HG03159 (cell line): ENCODE results near the gene CCAR1.
"Not testable (repeated sequence)": the region's sequence is repeated elsewhere in the genome, so short reads cannot be mapped to it uniquely, and the experiment has no call there.

Experiments used
- ATAC-seq: cut with Tn5 transposase; IDR thresholded peaks from one replicate; pipeline ENCODE4 v1.9.1; 2021; ENCODE audit warnings: mild to moderate bottlenecking, moderate library complexity; ENCODE audit not compliant: unreplicated experiment

Gene CCAR1

GRCh38 chr10:68756246-68756645 is 35.2 kb downstream of the CCAR1 start:
- ATAC-seq, result no peak

DNA sequence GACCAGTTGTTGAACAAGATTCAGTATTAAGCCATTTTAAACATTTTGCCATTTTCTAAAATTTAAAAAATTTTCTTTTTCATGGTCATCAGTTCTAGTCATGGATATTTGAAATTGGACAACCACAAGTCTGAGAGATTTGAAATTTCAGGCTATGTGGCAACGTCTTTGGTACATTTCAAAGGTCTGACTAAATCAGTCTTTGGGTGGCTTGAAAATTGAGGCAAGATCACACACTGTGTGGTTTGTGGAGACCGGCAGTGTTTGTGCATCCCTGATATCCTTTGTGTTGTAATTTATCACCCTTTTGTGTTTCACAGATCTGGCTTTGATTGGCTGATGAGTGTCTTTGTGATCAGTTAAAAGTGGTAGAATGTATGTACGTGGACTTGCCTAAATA is 35.7 kb downstream of the CCAR1 start:
- no peak for ATAC-seq

DNA sequence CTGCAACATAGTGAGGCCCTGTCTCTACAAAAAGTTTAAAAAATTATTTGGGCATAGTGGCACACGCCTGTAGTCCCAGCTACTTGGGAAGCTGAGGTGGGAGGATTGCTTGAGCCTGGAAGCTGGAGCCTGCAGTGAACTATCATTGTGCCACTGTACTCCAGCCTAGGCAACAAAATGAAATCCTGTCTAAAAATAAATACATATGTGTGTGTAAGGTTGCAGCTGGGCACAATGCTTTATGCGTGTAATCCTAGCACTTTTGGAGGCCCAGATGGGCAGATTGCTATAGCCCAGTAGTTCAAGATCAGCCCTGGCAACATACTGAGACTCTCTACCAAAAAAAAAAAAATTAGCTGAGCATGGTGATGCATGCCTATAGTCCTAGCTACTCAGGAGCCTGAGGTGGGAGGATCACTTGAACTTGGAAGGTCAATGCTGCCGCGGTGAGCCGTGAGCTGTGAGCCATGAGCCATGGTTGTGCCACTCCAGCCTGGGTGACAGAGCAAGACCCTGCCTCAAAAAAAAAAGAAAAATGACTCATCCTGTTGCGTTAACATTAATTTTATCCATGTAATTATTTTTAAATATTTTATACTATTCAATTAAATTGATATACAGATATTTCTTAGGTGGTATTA is 38.3 kb downstream of the CCAR1 start:
- no peak for ATAC-seq

DNA sequence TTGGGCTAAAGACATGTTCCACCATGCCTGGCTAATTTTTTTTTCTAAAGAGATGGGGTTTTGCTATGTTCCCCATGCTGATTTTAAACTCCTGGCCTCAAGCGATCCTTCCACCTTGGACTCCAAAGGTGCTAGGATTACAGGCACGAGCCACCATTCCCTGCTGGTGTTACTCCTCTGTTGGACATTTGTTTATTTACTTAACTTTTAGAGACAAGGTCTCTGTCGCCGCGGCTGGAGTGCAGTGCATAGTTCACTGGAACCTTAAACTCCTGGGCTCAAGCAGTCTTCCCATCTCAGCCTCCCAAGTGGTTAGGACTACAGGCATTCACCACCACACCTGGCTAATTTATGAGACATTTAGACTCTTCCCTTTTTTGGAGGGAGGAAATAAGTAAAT is 38.9 kb downstream of the CCAR1 start:
- ATAC-seq, result no peak

GRCh38 chr10:68767407-68767806 is 46.4 kb downstream of the CCAR1 start:
- ATAC-seq, result not testable (repeated sequence)

DNA sequence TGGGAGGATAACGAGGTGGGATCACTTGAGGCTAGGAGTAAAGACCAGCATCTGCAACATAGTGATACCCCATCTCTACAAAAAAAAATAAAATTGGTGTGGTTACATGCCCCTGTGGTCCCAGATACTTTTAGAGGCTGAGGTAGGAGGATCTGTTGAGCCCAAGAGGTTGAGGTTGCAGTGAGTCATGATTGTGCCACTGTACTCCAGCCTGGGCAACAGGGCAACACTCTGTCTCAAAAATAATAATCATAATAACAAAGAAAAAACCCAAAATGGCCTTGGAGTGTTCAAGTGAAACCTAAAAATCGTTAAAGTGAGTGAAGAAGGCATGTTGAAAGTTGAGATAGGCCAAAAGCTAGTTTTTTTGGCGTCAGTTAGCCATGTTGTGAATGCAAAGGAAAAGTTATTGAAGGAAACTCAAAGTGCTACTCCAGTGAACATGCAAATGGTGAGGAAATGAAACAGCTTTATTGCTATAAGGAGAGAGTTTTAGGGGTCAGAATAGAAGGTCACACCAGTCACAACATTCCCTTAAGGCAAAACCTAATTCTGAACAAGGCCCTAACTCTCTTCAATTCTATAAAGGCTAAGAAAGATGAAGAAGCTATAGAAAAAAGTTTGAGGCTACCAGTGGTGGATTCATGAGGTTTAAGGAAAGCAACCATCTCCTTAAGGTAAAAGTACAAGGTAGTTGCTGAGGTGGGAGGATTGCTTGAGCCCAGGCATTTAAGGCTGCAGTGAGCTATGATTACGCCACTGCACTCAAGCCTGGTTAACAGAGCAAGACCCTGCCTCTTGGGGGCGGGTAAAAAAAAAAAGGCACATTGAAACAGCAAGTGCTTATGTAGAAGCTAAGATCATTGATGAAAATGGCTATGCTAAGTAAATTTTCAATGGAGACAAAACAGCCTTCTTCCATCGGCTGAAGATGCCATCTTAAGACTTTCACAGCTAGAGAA is 60.9 kb downstream of the CCAR1 start:
- no peak for ATAC-seq

- no peak for ATAC-seq
These were observed 63.4 kb downstream of the CCAR1 start for GRCh38 chr10:68784476-68784875.

DNA sequence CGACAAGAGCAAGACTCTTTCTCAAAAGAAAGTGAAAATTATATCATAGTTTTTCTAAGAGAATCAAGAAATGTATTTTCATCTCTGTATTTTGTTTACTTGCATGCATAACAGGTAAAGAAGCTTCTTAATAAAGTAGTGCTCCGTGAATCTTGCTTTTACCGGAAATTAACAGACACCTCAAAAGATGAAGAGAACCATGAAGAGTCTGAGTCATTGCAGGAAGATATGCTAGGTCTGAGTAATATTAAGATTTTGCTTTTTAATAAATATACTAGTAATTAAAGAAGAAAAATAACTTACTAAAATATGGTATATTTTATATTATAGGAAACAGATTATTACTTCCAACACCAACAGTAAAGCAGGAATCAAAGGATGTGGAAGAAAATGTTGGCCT is 66.8 kb downstream of the CCAR1 start:
- no peak for ATAC-seq

GRCh38 chr10:68790476-68790875 is 69.4 kb downstream of the CCAR1 start:
- ATAC-seq, result no peak

DNA sequence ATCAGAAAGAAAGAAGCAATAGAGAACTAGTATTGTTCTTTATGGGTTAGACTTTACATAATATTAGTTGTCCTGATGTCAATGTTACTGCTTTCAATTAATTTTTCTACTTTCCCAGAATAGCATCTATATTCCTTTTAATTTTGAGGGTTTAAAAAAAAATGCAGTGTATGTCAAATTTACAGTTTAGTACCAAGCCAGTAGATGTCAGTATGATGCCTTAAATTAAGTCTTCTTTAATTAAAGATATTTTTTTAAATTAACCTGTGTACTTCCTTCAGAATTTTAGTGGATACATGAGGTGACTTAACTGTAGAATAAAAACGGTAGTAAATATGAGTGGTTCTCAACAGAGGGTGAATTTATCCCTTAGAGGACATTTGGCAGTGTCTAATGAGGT is 71.1 kb downstream of the CCAR1 start:
- no peak for ATAC-seq

- ATAC-seq, result no peak
These were observed 75.0 kb downstream of the CCAR1 start for GRCh38 chr10:68795886-68796532.

DNA sequence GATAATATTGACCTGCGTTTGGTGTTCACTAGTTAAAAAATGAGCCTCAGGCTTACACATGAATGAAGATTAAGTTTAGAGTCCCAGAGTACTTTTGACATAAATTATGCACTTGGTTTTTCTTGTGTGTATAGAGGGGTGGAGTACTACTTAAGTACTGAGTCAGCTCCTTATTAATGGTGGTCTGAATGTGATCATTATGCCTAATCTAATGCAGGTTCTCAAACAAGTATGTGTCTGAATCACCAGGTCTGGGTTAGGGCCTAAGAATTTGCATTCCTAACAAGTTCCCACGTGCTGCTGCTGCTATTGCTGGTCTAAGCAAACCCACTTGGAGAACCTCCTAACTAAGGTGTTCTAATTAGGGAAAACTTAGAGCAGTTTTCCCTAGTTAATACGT is 75.6 kb downstream of the CCAR1 start:
- ATAC-seq, result no peak

GRCh38 chr10:68800211-68800610 is 79.2 kb downstream of the CCAR1 start:
- ATAC-seq, result no peak

DNA sequence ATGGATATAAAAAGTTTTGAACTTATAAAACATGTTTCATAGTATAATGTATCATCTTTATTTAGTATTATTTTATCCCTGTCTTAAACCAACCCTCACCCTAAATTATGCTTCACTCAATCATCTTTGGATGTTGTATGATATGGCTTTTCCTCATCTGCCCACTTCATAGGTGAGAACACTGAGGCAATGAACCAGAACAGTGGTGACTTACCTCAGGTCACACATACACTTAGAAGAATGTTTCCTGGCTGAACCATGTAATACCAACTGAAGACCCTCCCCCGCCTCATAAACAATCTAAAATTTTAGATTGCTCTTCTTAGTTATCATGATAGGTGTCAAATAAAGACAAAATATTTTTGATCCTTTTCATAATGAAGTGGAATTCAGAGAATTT is 83.7 kb downstream of the CCAR1 start:
- ATAC-seq, result no peak

DNA sequence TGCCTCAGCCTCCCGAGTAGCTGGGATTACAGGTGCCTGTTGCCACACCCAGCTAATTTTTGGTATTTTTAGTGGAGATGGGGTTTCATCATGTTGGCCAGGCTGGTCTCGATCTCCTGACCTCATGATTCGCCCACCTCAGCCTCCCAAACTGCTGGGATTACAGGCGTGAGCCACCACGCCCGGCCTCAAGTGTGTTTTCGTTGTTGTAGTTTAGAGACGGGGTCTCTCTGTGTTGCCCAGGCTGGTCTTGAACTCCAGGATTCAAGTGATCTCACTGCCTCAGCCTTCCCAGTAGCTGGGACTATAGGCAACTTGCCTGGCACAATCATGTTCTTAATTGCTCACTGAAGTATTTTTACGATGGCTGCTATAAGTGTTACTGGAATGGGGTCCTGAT is 89.8 kb downstream of the CCAR1 start:
- ATAC-seq, result not testable (repeated sequence)

- no peak for ATAC-seq
These were observed 90.4 kb downstream of the CCAR1 start for GRCh38 chr10:68811314-68812009.

- ATAC-seq, result no peak
These were observed 91.4 kb downstream of the CCAR1 start for GRCh38 chr10:68812420-68812819.

DNA sequence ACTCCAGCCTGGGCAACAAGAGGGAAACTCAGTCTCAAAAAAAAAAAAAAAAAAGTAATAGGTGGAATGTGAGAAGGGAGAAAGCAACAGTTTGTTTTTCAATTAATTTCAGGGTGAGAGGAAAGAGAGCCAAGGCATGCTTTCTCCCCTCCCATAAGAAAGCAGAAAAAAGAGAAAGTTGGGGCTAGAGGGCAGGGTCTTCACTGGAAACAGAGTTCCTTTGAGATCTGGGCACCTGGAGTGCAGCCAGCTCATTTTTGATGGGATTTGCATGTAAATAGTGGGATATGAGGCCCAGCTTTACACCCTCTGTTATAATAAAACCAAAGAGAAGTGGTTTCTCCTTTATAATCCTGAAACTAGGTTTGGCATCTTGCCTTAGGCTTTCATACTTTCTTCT is 92.5 kb downstream of the CCAR1 start:
- ATAC-seq, result no peak

- ATAC-seq, result no peak
These were observed 95.9 kb downstream of the CCAR1 start for GRCh38 chr10:68816796-68817412.

- ATAC-seq, result not testable (repeated sequence)
These were observed 99.3 kb downstream of the CCAR1 start for GRCh38 chr10:68820359-68820758.

GRCh38 chr10:68822626-68823025 is 101.6 kb downstream of the CCAR1 start:
- ATAC-seq, result not testable (repeated sequence)
